ENCODE results near the gene BDKRB1.

DNA sequence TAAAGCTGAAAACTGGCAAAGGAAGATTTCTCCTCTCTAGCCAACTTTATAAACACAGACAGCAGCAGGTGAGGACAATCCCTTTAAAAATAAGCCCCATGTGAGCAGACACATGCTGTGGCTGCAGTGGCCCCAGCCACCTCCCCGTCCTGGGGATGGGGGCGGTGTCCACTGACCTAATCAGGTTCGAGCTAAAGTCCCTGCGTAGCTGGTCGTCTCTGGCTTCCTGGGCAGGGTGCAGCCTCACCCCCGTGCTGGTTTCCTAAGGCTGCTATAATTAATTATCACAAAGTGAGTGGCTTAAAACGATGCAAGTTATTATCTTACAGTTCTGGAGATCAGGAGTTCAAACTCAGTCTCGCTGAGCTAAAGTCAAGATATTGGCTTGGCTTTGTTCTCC, 1.0 kb downstream of the BDKRB1 start:
- TF ChIP-seq CTCF (IDR thresholded peaks at IDR 0.05) (no peak), POLR2A (IDR thresholded peaks at IDR 0.05) (no peak)

Data from tibial nerve (tissue), 3 donors.